DOHH2 (cell line): ENCODE data around the gene PCYT2.

ENCODE experiments used
- CTCF ChIP-seq: fragments of 200-600 bp; sonication (generic); IDR thresholded peaks from one replicate; pipeline ENCODE4 v1.5.1; 2014; ENCODE audit warnings: antibody characterized with exemption, mild to moderate bottlenecking, low read depth, low read length; ENCODE audit not compliant: poor library complexity, severe bottlenecking
- EZH2phosphoT487 ChIP-seq: fragments of 200-600 bp; sonication (generic); IDR thresholded peaks from 2 replicates; pipeline ENCODE4 v1.6.1; 2017; ENCODE audit warnings: borderline replicate concordance, mild to moderate bottlenecking, antibody characterized with exemption, low read length, moderate library complexity, mixed read lengths

GRCh38 chr17:81859906-81860755 is 51.1 kb downstream of the PCYT2 start, which contains the start of gene P4HB:
- TF ChIP-seq CTCF (no peak), EZH2phosphoT487 (no peak)
